NCI-H446 treated with DMSO at 0.1 percent for 48 hours (cell line): ENCODE results near the gene DMXL1.

Experiments used
- DNase-seq: peaks from one replicate; lab custom pipeline; 2025; lab: John Stamatoyannopoulos, UW

DMXL1 gene

DNA sequence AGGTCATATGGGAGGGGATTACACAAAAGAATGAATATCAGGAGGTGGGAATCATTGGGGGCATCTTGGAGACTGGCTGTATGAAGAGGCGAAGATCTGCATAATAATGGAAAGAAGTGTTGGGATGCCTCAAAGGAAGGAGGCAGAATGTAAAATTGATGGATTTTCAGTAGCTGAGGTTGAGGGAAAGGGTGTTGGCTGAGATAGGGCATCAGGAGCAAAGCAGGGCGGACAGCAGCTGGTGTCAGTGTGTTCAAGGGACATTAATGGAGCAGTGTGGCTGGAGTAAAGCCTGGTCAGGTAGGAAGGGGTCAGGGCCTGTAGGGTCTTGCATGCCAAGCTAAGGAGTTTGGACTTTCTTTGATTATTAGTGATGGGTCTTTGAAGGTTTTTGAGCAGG is 219.7 kb downstream of the DMXL1 start:
- no peak for DNase-seq

DNA sequence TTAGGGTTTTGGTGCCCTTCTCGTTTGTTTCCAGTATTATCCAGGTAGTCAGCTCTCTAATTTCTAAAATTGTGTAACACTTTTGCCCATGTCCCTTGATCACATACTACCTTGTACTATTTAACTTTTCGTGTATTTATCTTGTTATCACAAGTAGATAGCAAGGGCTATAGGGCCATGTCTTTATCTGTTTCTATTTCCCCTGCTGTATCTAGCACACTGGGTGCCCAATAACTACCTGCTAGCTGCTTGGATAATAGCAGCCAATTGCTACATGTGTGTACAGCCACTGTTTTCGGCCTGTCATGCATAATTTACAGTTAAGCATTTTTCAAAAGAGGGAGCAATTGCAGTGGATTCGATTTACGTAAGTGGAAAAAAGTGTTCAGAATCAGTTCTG is 220.2 kb downstream of the DMXL1 start:
- no peak for DNase-seq

GRCh38 chr5:119291877-119292276 is 221.0 kb downstream of the DMXL1 start:
- no peak for DNase-seq

- DNase-seq = no peak
Measured at GRCh38 chr5:119292701-119293515, 222.0 kb downstream of the DMXL1 start.

GRCh38 chr5:119293516-119293829 is 222.6 kb downstream of the DMXL1 start:
- no peak for DNase-seq
